Stimulated activated CD8-positive, alpha-beta memory T cell treated with anti-CD3 and anti-CD28 coated beads, Interleukin-15, amount 100 ng/mL, for 4 hours (primary cell): Measurements from ENCODE around the gene DMD.

Experiments used
- DNase-seq, 2 donors: peaks; one replicate each; pipeline ENCODE4 v3.0.0-alpha.2; 2020; ENCODE audit warnings: low read depth in 2 of 2

DMD gene

GRCh38 chrX:31711166-31711565, 1500.2 kb downstream of the DMD start:
- no peak for DNase-seq

- no peak for DNase-seq
These were observed 1503.2 kb downstream of the DMD start for GRCh38 chrX:31708116-31708515.

GRCh38 chrX:31706466-31706865, 1504.9 kb downstream of the DMD start:
- DNase-seq = no peak

- no peak for DNase-seq
These were observed 1505.5 kb downstream of the DMD start for GRCh38 chrX:31705816-31706215.

- no peak for DNase-seq
These were observed 1506.4 kb downstream of the DMD start for GRCh38 chrX:31704938-31705337.

GRCh38 chrX:31702222-31702621, 1509.1 kb downstream of the DMD start:
- no peak for DNase-seq

- no peak for DNase-seq
These were observed 1513.9 kb downstream of the DMD start for GRCh38 chrX:31697294-31697916.

- no peak for DNase-seq
These were observed 1531.5 kb downstream of the DMD start for GRCh38 chrX:31679861-31680260.

- DNase-seq = no peak
These were observed 1541.1 kb downstream of the DMD start for GRCh38 chrX:31670245-31670644.

- no peak for DNase-seq
These were observed 1545.9 kb downstream of the DMD start for GRCh38 chrX:31665454-31665853.

- no peak for DNase-seq
These were observed 1548.2 kb downstream of the DMD start for GRCh38 chrX:31663172-31663571.

- no peak for DNase-seq
These were observed 1550.0 kb downstream of the DMD start for GRCh38 chrX:31661280-31661810.

- DNase-seq = no peak
These were observed 1553.0 kb downstream of the DMD start for GRCh38 chrX:31658360-31658759.

GRCh38 chrX:31656013-31656412, 1555.3 kb downstream of the DMD start:
- no peak for DNase-seq

- DNase-seq = no peak
These were observed 1557.9 kb downstream of the DMD start for GRCh38 chrX:31653422-31653821.

- DNase-seq = no peak
These were observed 1558.7 kb downstream of the DMD start for GRCh38 chrX:31652650-31653049.

- DNase-seq = no peak
These were observed 1562.1 kb downstream of the DMD start for GRCh38 chrX:31649201-31649600.

- DNase-seq = no peak
These were observed 1578.0 kb downstream of the DMD start for GRCh38 chrX:31633349-31633748.

- DNase-seq = no peak
These were observed 1582.2 kb downstream of the DMD start for GRCh38 chrX:31629195-31629594.

GRCh38 chrX:31609130-31609529, 1602.2 kb downstream of the DMD start:
- DNase-seq = no peak

GRCh38 chrX:31608638-31609037, 1602.7 kb downstream of the DMD start:
- DNase-seq = no peak

GRCh38 chrX:31606771-31607170, 1604.6 kb downstream of the DMD start:
- DNase-seq = no peak

- no peak for DNase-seq
These were observed 1606.6 kb downstream of the DMD start for GRCh38 chrX:31604629-31605221.
